Midbrain (tissue), 1 donor: ENCODE measurements around the gene MCRIP1.
A peak's percentile ranks its signal among the peaks of the same experiment; 100 is the strongest.

Experiments used
- DNase-seq: peaks from one replicate; lab custom pipeline; 2025; lab: John Stamatoyannopoulos, UW

Gene MCRIP1

DNA sequence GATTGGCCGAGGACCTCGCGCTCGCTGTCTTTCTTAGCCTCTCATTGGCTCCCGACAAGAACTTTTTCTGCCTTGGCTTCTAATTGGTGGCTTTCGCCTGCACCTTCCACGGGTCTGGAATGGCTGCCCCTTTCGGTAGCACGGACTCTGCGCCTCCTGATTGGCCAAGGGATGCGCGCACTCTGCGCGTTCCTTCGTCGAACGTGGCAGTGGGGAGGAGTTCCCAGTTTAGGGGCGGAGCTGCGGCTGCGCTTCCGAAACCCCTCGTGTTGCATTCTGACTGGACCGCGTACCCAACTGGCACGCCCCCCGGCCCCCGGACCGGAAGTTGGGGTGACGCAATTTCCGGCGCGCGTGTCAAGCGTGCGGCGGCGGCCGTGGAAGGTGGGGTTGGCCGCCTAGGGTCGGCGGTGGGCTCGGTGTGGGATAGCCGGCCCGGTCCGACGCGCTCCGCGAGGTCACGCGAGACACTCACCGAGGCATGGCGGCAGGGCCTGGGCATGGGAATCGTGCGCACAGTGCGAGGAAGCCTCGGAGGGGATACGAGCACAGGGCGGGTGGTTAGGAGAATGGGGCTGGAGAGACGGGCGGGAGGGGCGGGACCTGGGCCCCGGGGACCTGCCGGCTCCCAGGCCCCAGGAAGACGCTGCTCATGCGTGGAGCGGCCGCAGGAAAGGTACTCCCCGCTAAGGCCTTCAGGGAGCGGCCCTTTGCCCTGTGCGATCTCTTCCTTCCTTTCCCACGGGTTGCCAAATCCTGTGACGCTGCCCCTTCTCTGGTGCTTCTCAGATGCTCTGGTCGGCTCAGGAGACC lies 27.9 kb upstream of the MCRIP1 start:
- DNase-seq = peak; percentile 100

DNA sequence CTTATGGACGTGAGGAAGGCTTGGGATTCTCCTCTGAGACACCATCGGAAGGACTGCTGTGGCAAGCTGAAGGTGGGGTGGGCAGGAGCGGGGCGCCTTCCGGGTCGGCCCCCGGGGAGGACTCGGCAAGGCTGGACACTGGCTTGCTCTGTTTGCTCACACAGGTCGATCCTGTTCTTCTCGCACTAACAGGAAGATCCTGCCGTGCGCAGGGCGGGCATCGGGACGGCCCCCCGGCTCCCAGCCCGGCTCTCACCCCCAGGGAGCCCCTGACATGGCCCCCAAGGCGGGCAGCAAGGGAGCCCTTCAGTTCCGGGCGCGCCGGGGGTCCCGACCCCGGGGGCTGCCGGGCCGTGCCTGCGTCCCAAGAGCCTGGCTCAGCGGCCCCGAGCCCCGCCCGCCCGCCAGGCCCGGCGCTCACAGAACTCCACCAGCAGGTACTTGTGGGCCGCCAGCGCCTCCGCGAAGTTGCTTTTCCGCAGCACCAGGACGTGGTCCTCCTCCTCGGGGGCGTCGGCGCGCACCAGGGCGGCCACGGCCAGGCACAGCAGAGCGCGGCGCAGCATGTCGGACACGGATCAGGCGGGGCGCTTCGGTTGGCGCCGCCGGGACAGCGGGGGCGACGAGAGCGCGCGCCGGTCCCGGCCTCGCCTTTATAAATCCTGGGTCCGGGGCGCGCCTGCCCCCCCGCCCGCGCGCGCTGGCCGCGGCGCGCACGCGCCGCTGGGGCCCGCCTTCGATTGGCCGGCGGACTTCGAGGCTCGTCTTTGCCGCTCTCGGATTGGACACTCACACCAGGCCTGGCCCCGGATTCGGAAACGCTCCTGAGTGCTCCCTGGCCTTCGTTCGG lies 27.0 kb upstream of the MCRIP1 start, which contains the start of gene P4HB:
TSS of gene P4HB (minus strand) at position 630 of the 850 bp plus-strand sequence. CDS start at position 566, 64 bp downstream.
- no peak for DNase-seq

DNA sequence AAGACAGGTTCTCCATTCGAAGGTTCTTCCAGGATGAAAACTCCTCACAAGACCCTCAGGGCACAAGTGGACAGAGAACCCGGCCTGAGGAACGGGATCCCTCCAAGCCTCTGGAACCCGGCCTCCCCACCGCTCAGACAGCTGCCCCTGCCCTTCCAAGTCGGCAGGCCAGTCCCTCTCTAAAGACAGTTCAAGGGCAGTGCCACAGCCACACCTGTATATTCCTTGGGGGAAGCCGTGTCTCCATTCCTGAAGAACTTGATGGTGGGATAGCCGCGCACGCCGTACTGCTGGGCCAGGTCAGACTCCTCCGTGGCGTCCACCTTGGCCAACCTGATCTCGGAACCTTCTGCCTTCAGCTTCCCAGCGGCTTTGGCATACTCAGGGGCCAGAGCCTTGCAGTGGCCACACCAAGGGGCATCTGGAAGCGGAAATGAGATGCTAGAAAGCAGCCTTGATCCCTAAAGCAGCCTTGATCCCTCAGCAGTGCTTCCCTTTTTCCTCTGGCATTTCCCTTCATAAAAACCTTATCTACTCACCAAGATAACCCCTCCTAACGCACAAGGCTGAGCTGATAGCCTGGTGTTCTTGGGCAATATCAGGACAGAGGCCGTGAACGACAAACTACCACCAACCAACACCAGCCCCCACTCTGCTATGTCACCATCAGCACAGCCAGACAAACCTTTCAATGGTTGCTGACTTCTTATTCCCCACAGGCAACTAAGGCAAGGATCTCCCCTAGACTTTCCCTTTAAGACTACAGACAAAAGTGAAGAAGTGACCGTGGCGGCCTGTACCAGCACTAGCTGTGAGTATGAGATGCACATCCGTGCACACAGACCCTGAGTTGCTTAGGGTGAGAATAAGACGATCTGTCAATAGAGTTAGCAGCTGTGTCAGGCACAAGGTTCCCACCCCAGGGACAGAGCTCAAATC lies 26.1 kb upstream of the MCRIP1 start:
- no peak for DNase-seq

DNA sequence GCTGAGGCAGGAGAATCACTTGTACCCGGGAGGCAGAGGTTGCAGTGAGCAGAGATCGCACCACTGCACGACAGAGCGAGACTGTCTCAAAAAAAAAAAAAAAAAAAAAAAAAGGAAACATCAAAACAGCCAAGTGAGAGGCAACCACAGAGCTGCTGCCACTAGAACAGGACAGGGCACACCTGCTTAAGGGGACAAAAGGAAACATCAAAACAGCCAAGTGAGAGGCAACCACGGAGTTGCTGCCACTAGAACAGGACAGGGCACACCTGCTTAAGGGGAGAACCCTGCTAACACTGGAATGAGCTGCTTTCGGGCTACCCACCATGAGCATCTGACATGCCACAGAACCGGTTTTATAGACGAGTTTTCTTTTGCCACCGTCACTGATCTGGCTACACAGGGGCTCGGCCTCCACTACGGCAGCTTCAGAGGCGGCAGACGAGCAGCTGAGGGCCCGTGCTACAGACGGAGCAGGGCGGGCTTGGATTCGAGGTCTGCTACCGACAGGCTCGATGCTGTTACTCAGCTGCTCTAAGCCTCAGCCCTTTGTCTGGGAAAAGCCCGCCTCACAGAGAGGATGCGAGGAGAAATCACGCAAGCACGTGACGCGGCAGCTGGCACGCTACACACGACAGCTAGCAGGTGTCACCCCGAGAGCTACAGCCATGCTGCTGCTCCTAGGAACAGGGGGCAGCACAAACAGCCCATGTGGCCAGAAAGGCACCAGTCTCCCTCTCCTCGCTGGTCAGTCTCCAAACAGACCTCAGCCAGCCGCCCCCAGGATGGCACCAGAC lies 25.3 kb upstream of the MCRIP1 start:
- DNase-seq = no peak

DNA sequence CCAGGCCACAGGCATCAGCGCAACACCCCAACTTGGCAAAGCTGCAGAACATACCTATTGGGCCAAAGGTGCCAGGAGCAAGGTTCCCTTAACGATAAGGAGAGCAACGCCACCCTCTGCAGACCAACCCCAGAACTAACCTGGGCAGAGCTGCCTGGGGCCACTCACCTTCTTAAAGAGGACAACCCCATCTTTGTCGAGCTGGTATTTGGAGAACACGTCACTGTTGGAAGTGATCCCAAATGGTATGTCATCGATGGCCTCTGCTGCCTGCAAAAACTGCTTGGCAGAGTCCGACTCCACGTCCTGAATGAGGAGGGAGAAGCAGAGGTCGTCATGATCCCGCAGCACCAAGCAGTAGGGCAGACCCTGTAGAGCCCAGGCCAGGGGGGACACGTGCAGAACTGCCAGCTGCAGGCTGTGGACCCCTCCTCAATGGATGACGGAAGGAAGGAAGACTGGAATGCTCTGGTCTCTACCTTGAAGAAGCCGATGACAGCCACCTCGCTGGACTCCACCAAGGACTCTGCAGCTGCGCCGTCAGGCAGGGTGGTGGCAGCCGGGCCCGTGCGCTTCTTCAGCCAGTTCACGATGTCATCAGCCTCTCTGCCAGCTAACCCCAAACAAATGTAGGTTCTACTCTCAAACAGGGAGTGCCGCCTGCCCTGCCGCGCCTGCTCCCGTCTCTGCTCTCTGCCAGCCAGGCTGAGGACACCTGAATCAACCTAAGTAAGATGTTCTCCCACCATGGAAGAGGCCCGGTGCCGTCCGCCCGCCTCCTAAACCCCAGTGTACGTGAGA lies 22.1 kb upstream of the MCRIP1 start:
- DNase-seq = no peak

DNA sequence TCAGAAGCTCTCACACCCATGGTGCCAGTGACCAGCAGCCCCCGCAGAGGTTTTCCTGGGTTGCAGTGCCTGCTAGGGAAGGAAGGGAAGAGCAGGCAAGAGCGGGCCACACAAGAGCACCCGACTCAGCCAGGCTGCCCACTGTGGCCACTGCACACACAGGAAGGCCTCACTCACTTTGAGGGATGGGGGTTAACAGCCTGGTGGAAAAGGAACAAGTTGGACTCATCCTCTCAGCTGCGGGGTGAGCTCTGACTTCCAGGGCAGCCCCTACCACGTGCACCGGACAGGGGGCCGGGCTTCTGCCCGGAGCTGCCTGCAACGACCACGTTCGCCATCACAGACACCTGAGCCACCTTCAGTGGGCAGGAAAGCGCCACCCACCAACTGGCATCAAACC lies 19.1 kb upstream of the MCRIP1 start:
- DNase-seq = no peak

DNA sequence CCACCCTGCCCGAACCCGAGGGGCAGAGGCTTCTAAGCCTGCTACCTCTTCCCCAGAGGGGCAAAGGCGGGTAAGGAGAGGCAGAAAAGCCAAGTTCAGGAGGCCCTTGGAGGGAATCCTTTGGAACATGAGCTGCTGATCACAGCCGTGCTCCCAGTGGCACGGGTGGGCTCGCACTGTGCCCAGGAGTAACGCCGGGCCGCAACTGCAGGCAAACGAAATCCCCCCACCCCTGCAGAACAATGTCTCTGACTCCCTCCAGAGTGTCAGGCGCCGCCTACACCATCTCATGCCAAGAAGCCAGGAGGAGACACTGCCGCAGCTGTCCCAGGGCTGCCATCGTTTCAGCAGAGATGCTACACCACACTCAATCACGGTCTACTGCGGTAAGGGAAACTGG lies 18.3 kb upstream of the MCRIP1 start:
- DNase-seq = no peak

DNA sequence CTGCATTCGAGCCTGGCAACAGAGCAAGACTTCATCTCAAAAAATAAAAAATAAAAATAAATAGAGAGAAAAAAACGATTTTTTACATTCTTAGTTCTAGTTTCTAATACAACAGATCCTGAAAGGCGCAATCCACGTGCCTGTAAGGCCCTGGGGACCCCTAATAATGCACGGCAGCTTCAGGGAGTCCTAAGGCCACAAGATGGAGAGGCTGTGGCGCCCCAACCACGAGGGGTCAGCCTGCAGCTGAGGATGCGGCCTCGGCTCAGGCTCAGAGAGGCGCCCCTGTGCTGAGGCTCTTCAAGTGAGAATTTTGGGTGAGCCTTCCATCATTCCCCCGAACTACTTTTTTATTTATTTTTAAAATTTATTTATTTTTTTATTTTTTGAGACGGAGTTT lies 16.4 kb upstream of the MCRIP1 start:
- DNase-seq = no peak

DNA sequence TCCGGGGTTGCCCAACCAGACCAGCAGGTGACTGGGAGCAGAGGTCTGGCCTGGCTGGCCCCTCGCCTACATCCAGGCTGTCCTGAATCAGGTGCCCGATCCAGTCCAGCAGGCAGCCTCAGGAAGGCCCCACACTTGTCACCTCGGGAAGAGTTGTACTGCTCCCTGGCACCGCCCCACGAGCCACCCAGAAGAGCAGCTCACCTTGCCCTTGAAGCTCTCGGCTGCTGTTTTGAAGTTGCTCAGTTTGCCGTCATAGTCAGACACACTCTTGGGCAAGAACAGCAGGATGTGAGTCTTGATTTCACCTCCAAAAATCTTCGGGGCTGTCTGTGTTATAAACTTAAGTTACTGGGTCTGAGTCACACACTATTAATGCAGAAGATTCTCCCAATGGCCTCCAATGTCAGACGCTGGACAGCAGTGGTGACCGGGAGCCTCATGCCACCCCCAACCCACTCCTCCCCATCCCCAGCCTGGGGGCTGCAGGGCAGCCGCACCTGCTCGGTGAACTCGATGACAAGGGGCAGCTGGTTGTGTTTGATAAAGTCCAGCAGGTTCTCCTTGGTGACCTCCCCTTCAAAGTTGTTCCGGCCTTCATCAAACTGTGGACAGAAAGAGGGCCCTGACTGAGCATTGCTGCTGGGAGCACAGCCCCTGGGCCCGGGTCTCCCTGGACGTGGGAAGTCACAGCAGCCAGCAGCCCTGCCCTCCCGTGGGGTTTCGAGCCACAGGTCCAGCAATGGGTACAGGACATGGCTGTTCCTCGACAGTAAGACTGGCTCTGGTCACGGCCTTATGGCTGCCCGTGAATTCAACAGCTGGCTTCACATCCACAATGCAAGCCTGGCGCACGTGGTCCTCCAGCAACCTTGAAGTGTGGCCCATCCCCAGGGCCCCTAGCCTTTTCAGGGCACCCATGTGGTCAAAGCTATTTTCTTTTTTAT lies 13.9 kb upstream of the MCRIP1 start:
- DNase-seq = no peak

DNA sequence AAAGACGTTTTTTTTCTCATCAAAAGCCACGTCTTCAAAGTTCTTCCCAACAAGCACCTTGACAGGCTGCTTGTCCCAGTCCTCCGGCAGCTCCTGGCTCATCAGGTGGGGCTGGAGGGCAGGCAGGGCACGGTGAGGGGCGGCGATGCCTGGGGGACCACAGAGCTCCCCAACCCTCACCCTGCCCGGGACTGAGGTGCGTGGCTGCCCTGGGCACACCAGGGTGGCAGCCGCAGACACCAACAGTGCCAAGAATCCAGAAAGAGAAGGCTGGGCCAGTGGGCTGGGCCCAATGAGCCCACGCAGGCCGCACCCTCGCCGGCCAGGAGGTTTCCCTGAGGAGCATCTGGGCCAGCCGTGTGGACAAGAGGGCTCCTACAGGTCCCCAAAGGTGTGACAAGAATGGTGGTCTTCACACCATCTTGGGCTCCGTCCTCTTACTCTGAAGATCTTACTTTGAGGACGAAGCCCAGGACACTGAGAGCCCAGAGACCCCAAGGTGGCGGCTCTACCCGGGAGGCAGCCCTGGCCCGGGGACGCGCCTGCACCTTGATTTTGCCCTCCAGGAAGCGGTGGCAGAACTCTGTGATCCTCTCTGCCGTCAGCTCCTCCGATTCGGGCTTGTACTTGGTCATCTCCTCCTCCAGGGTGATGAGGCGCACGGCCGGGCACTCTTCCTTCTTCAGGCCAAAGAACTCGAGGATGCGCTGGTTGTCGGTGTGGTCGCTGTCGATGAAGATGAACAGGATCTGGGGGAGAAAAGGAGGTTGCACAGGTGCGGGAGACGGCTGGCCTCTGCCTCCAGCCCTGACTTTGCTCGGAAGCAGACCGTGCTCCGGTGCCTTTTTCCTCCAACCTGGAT lies 13.0 kb upstream of the MCRIP1 start:
- DNase-seq = no peak

DNA sequence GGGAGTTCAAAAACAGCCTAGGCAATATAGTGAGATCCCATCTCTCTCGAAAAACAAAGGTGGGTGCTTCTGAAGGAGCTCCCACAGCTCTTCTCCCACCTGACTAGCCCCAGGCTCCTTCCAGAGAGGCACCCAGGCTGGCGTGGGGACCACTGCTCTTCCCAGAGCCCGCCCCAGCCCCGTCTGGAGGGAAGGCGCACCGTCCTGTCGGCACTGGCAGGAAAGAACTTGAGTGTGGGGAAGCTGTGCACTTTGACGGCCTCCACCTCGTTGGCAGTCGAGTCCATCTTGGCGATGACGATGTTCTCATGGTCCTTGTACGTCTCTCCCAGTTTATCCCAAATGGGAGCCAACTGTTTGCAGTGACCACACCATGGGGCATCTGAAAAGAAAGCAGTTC lies 12.3 kb upstream of the MCRIP1 start:
- DNase-seq = no peak

DNA sequence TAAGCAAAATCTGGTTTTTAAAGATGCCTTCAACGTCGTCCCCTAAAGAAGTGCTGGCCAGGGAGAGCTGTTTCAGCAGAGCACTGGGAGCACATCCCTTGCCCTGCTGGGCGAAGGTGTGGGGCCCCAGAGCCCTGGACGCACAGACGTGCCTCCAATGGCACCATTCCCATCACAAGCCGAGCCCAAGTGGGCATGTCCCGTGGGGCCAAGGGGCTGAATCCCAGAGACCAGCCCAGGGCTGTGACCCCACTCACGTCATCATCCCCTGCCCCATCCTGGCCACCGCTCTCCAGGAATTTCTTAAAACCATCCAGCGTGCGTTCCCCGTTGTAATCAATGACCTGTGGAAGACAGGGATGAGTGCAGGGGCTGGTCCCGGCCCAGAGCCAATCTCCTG lies 11.8 kb upstream of the MCRIP1 start:
- no peak for DNase-seq

DNA sequence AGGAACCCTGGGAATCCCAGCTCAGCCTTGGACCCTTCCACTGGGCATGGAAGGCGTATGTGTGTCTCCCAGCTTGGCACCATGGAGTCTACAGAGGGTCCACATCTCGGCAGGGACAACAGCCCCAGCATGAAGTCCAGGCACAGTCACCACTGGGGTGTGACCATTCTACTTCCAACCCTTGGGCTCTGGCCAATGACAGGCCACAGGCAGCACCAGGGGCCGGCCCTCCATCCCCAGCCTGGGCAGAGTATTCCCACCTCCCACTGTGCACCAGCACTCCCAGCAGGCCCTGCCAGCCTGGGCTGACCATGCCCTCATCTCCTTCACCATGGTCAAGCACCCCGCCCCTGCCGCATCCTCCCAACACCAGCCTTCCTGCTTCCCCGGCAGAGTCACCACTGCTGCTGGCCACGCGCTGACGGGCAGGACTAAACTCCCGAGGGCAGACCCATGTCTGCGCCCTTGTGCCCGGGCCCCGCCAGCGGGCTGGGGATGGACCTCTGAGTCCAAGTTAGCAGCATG lies 11.3 kb upstream of the MCRIP1 start:
- no peak for DNase-seq

DNA sequence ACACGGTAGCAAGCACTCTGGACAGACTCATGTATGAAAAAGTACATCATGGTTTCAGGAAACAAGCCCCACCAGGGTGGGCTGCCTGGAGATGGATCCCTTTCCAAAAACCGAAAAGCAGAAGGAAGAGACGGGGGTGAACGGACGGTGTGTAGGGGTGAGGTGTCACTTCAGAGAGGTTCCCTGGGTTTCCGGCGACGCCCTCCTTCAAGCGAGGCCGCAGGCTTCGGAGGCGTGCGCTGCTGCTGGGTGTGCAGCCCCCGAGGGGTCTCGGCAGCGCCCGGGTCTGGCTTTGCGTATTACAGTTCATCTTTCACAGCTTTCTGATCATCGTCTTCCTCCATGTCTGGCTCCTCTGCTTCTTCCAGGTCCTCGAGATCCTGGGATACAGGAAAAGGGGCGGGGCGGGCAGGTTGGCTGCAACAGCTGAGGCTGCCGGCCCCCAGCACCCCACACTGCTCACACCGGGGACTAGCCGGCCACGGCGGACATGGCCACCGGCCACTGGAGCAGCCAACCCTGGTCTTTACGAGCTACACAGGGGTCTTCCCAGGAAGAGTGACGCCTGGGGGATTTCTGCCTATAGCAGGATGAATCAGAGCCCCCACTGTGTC lies 10.7 kb upstream of the MCRIP1 start:
- DNase-seq = no peak

DNA sequence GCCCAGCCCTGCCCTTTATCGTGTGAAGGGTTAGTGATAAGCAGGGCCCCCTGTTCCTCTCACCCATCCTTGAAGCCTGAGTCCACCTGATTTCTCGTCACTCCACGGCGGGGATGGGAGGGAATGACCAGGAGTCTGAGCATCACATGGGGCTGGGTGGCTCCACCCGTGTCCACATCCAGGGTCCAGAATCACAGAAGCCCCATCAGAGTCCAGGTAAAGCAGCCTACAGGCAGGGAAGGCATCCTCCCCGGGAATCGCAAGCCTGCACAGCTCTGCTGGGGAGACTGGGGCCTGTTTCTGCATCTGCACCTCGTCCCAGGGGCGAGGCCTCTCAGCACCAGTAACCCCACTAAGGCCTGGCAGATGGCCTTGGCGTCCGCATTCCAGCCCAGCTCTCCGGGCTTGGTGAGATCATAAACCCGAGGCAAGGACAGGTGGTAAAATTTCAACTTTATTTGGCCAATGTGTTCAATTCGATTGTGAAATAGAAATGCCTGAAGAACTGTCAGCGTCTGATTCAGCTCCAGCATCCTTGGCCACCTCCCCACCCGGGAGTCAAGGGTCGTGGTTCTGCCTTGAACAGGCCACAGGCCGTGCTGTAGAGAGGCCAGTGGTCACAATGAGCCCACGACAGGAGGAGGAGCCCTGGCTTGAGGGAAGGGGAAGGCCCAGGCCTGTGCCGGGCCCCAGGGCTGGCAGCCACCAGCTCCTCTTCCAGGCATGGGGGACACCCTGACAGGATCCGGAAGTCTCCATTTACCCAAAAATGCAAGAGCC lies 9.8 kb upstream of the MCRIP1 start:
- no peak for DNase-seq

DNA sequence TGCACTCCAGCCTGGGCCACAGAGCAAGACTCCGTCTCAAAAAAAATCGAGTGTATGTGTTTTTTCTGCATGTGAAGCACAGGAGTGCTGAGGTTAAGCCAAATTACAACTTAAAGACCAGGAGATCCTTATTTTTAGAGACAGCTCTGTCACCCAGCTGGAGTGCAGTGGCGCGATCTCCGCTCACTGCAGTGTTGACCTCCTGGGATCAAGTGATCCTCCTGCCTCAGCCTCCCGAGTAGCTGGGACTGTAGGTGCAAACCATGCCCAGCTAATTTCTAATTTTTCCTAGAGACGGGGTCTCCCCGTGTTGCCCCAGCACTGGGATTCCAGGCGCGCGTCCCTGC lies 9.3 kb upstream of the MCRIP1 start:
- no peak for DNase-seq

DNA sequence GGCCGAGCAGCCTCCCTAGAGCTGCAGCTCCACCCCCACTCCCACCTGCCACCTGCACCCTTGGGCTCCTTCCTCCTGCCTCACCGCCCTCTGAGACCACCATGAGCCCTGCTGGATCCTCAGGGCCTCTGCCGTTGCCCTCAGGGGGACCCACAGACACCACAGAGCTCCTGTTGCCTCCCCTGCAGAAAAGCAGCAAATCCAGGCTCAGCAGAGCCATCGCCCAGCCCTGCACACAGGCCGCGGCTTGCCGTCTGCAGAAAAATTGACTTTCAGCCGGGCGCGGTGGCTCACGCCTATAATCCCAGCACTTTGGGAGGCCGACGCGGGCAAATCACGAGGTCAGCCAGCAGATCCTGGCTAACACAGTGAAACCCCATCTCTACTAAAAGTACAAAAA lies 8.8 kb upstream of the MCRIP1 start:
- no peak for DNase-seq
